Esophagus muscularis mucosa (tissue), 4 donors: ENCODE results near the gene KREMEN1. TPM values are rescaled to one million over a fixed set of nuclear protein-coding genes. Genes with fewer than 3 reads are reported as not detected.
"Not testable (repeated sequence)": the region's sequence is repeated elsewhere in the genome, so short reads cannot be mapped to it uniquely, and the experiment has no call there.

Experiments used
- DNase-seq: peaks from one replicate; pipeline ENCODE4 v3.0.0-alpha.2; 2017; ENCODE audit errors: extremely low spot score
- H3K27ac ChIP-seq, 4 donors: fragments of 200-600 bp; sonication (generic); replicated peaks in 1 of 4; 1 replicate in 3 of 4; 2 replicates in 1 of 4; pipeline ENCODE4 v1.5.1; 2016 to 2019; ENCODE audit warnings: mild to moderate bottlenecking in 1 of 4
- H3K27me3 ChIP-seq, 4 donors: fragments of 200-600 bp; sonication (generic); one replicate each; pipeline versions ENCODE4 v1.5.1 to v1.6.0; 2016 to 2019
- H3K36me3 ChIP-seq, 4 donors: fragments of 200-600 bp; sonication (generic); one replicate each; pipeline ENCODE4 v1.5.1; 2016 to 2019
- H3K4me1 ChIP-seq, 4 donors: fragments of 200-600 bp; sonication (generic); one replicate each; pipeline ENCODE4 v1.5.1; 2016 to 2019
- H3K4me3 ChIP-seq, 4 donors: fragments of 200-600 bp; sonication (generic); 1 replicate in 2 of 4; 2 replicates in 2 of 4; pipeline ENCODE4 v1.5.1; 2016 to 2019; ENCODE audit warnings: mild to moderate bottlenecking in 4 of 4, moderate library complexity in 1 of 4
- H3K9me3 ChIP-seq, 4 donors: fragments of 200-600 bp; sonication (generic); 1 replicate in 3 of 4; 2 replicates in 1 of 4; pipeline ENCODE4 v1.5.1; 2016 to 2019
- CTCF ChIP-seq, 3 experiments: fragments of 200-600 bp in 2 of 3; fragments of 450-650 bp in 1 of 3; sonication (generic) in 2 of 3; IDR thresholded peaks; one replicate each; pipeline ENCODE4 v1.5.1; 2017 to 2019; ENCODE audit warnings: antibody characterized with exemption in 3 of 3, mild to moderate bottlenecking in 2 of 3, moderate library complexity in 1 of 3
- EP300 ChIP-seq: sonication (generic); formaldehyde crosslinking; IDR thresholded peaks from one replicate; pipeline ENCODE4 v1.6.1; 2017; ENCODE audit warnings: antibody characterized with exemption
- POLR2A ChIP-seq: fragments of 450-650 bp; IDR thresholded peaks from one replicate; pipeline ENCODE4 v1.6.1; 2017; ENCODE audit warnings: antibody characterized with exemption, moderate library complexity, mild to moderate bottlenecking, low read depth
- POLR2AphosphoS5 ChIP-seq, 2 donors: sonication (generic); formaldehyde crosslinking; IDR thresholded peaks; one replicate each; pipeline ENCODE4 v1.6.1; 2017; ENCODE audit warnings: antibody characterized with exemption in 2 of 2
- whole genome bisulfite sequencing: methylation state at CpG from one replicate; pipeline ENCODE4 v1.1.5; 2018; 5-methylcytosine and 5-hydroxymethylcytosine counted together
- intact Hi-C: fragments of 100-400 bp; cut with DNase I; formaldehyde crosslinking; loops from one replicate; pipeline ENCODE4 v1.15.1; 2023
- total RNA-seq, 4 donors: library from RNA; depleted of rRNA; stranded (reverse); fragments of >200 nt; gene quantifications; one replicate each; pipeline versions ENCODE4 v1.1.0 to v1.2.1, GENCODE V29; 2016

KREMEN1 gene
- total RNA-seq, 4 donors from 2014 or later, result 8.7 to 14.6 (median 12.4) TPM

- Histone ChIP-seq H3K9me3 (no peaks in the 10 kb centered on the region), H3K4me3 (no peak overlapping the region), H3K27me3 (no peaks in the 10 kb centered on the region), H3K4me1 (peaks cover 10 to 23% (median 18%) of the 10 kb centered on the region in 4 donors), H3K27ac (no peak overlapping the region), H3K36me3 (no peaks in the 10 kb centered on the region)
- no peak for DNase-seq
- WGBS, result 78% methylated on average over 7 of the region's 8 CpGs
- TF ChIP-seq POLR2AphosphoS5 (IDR thresholded peaks at IDR 0.05) (no peak), EP300 (no peak), CTCF (IDR thresholded peaks at IDR 0.05) (no peak), POLR2A (no peak)
- intact Hi-C loops, result no loop called here
Observed at GRCh38 chr22:29079218-29079901, 6.5 kb downstream of the KREMEN1 start.

- 86% methylated on average over 7 of the region's 7 CpGs for WGBS
- Histone ChIP-seq H3K4me3 (no peak overlapping the region), H3K4me1 (peaks cover 10 to 23% (median 16%) of the 10 kb centered on the region in 4 donors), H3K27ac (peak overlapping the region in 2 of 4 donors; percentile 21 to 26), H3K9me3 (no peaks in the 10 kb centered on the region), H3K27me3 (no peaks in the 10 kb centered on the region), H3K36me3 (no peaks in the 10 kb centered on the region)
- no peak for DNase-seq
- intact Hi-C loops, result no loop called here
- no peak for TF ChIP-seq EP300
- no peak for TF ChIP-seq CTCF (IDR thresholded peaks at IDR 0.05)
Observed at GRCh38 chr22:29080106-29080975, 7.5 kb downstream of the KREMEN1 start.

GRCh38 chr22:29081517-29082236 is 8.8 kb downstream of the KREMEN1 start:
- Histone ChIP-seq H3K36me3 (no peaks in the 10 kb centered on the region), H3K4me1 (peaks cover 10 to 23% (median 16%) of the 10 kb centered on the region in 4 donors), H3K27me3 (no peaks in the 10 kb centered on the region), H3K9me3 (no peaks in the 10 kb centered on the region), H3K4me3 (no peak overlapping the region), H3K27ac (peak overlapping the region in 3 of 4 donors; percentile 31 to 41 (median 37))
- intact Hi-C loops, result no loop called here
- TF ChIP-seq POLR2A (no peak), POLR2AphosphoS5 (IDR thresholded peaks at IDR 0.05) (no peak)
- no peak for DNase-seq
- 64% methylated on average over 3 of the region's 3 CpGs for WGBS

DNA sequence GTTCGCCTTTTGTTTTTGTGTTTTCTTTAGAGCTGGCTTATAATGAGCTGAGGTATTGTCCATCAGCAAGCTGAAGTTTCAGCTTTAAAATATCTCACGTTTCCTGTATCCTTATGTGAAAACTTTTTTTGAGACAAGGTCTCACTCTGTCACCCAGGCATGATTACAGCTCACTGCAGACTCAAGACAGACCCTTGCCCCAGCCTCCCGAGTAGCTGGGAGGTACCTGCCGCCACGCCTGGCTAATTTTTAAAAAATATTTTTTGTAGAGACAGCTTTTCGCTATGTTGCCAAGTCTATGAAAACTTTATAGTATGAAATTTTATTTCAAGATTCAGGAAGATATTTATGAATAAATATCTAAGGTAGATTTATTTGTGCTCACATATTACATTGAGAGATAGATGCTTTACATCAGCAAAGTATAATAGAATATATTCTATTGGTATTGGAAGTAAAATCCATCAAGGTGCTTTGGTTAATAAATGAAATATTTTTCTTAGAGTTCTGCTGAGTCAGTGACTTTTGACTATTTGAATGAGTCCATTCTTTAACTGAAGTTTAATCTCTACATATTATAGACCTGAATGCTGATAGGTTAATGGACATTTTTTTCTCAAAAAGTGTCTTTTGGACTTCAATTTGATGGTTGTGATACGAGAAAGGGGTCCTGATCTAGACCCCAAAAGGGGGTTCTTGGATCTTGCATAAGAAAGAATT is 10.2 kb downstream of the KREMEN1 start:
- Histone ChIP-seq H3K36me3 (no peaks in the 10 kb centered on the region), H3K27me3 (no peaks in the 10 kb centered on the region), H3K27ac (peak overlapping the region in 2 of 4 donors; percentile 31 to 41), H3K4me1 (peaks cover 10 to 23% (median 16%) of the 10 kb centered on the region in 4 donors), H3K9me3 (no peaks in the 10 kb centered on the region), H3K4me3 (no peak overlapping the region)
- intact Hi-C loops, result no loop called here
- no peak for DNase-seq
- 93% methylated on average over 7 of the region's 7 CpGs for WGBS
- TF ChIP-seq POLR2AphosphoS5 (IDR thresholded peaks at IDR 0.05) (no peak), POLR2A (no peak), EP300 (no peak), CTCF (IDR thresholded peaks at IDR 0.05) (no peak)

GRCh38 chr22:29083576-29083932 is 10.7 kb downstream of the KREMEN1 start:
- DNase-seq, H3K4me3 ChIP-seq, H3K27me3 ChIP-seq, intact Hi-C loops, H3K36me3 ChIP-seq, H3K9me3 ChIP-seq: not testable (repeated sequence)
- Histone ChIP-seq H3K4me1 (peaks cover 10 to 23% (median 16%) of the 10 kb centered on the region in 4 donors), H3K27ac (peak overlapping the region in 1 of 4 donors; percentile 8)
- 83% methylated on average over 7 of the region's 7 CpGs for WGBS
